NCI-H526 treated with DMSO at 0.1 percent for 48 hours (cell line): ENCODE measurements around the gene CREB1.

Source experiments
- DNase-seq: peaks from one replicate; lab custom pipeline; 2025; lab: John Stamatoyannopoulos, UW

Gene CREB1

GRCh38 chr2:207504513-207505170, 25.1 kb upstream of the CREB1 start:
- no peak for DNase-seq

GRCh38 chr2:207505171-207505570, 24.6 kb upstream of the CREB1 start:
- DNase-seq: no peak

GRCh38 chr2:207505728-207506127, 24.0 kb upstream of the CREB1 start:
- no peak for DNase-seq

GRCh38 chr2:207506426-207506825, 23.3 kb upstream of the CREB1 start:
- DNase-seq: no peak

GRCh38 chr2:207510148-207510547, 19.6 kb upstream of the CREB1 start:
- DNase-seq: no peak

GRCh38 chr2:207511851-207512250, 17.9 kb upstream of the CREB1 start:
- DNase-seq: no peak

- no peak for DNase-seq
Observed at GRCh38 chr2:207512356-207512755, 17.4 kb upstream of the CREB1 start.

GRCh38 chr2:207513551-207514257, 16.1 kb upstream of the CREB1 start:
- no peak for DNase-seq

GRCh38 chr2:207514451-207514850, 15.3 kb upstream of the CREB1 start:
- no peak for DNase-seq

- DNase-seq: no peak
Observed at GRCh38 chr2:207515671-207516070, 14.1 kb upstream of the CREB1 start.

- no peak for DNase-seq
Observed at GRCh38 chr2:207516206-207516605, 13.6 kb upstream of the CREB1 start.

GRCh38 chr2:207523005-207523404, 6.8 kb upstream of the CREB1 start:
- DNase-seq: no peak

- no peak for DNase-seq
Observed at GRCh38 chr2:207525296-207525695, 4.5 kb upstream of the CREB1 start.

- no peak for DNase-seq
Observed at GRCh38 chr2:207528980-207529329, 807 bp upstream of the CREB1 start.

GRCh38 chr2:207530160-207531031, 634 bp downstream of the CREB1 start:
- DNase-seq: no peak

- DNase-seq: peak; percentile 42
Observed at GRCh38 chr2:207531032-207531952, 1.5 kb downstream of the CREB1 start.

GRCh38 chr2:207532676-207533075, 2.9 kb downstream of the CREB1 start:
- no peak for DNase-seq

GRCh38 chr2:207533461-207534008, 3.8 kb downstream of the CREB1 start:
- no peak for DNase-seq

- DNase-seq: no peak
Observed at GRCh38 chr2:207534417-207534816, 4.7 kb downstream of the CREB1 start.

- no peak for DNase-seq
Observed at GRCh38 chr2:207539470-207539869, 9.7 kb downstream of the CREB1 start.

- DNase-seq: no peak
Observed at GRCh38 chr2:207540431-207540830, 10.7 kb downstream of the CREB1 start.

GRCh38 chr2:207541933-207542332, 12.2 kb downstream of the CREB1 start:
- no peak for DNase-seq
